ENCODE measurements around the gene RRP9.

DNA sequence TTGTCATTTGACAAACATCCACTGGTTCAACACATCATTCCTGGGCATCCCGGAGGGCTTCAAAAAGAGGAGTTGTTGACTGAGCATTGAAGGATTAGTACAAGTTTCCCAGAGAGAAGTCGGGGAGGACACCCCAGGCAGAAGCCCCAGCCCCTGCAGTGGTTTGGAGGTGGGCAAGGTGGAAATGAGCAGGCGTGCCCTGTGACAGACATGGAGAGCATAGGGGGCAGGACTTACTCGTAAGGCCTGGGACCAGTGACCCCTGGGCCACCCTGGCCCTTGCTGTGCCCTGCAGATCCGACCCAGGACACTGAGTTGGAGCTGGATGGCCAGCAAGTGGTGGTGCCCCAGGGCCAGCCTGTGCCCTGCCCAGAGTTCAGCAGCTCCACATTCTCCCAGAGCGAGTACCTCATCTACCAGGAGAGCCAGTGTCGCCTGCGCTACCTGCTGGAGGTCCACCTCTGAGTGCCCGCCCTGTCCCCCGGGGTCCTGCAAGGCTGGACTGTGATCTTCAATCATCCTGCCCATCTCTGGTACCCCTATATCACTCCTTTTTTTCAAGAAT is 6.4 kb upstream of the RRP9 start:
- TF ChIP-seq, protein P1, sequence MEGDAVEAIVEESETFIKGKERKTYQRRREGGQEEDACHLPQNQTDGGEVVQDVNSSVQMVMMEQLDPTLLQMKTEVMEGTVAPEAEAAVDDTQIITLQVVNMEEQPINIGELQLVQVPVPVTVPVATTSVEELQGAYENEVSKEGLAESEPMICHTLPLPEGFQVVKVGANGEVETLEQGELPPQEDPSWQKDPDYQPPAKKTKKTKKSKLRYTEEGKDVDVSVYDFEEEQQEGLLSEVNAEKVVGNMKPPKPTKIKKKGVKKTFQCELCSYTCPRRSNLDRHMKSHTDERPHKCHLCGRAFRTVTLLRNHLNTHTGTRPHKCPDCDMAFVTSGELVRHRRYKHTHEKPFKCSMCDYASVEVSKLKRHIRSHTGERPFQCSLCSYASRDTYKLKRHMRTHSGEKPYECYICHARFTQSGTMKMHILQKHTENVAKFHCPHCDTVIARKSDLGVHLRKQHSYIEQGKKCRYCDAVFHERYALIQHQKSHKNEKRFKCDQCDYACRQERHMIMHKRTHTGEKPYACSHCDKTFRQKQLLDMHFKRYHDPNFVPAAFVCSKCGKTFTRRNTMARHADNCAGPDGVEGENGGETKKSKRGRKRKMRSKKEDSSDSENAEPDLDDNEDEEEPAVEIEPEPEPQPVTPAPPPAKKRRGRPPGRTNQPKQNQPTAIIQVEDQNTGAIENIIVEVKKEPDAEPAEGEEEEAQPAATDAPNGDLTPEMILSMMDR (IDR thresholded peaks at IDR 0.05): no peak
- TF ChIP-seq EZH2 (IDR thresholded peaks at IDR 0.05): no peak
- TF ChIP-seq EZH2phosphoT487 (IDR thresholded peaks at IDR 0.05): no peak

Measured in neural progenitor cell (in vitro differentiated cells).